K562 (cell line): Measurements from ENCODE around the gene CACNA2D3. TPM values are rescaled to one million over a fixed set of nuclear protein-coding genes. Genes with fewer than 3 reads are reported as not detected.

ENCODE experiments used
- ATAC-seq: fragments of 200-7000 bp; cut with Tn5 transposase; 3 replicates; pipeline ENCODE4 v1.9.1; 2020; ENCODE audit warnings: moderate library complexity
- BruUV-seq: library from RNA; stranded (reverse); fragments of 400-500 nt; replicated peaks from 2 replicates; lab custom pipeline; 2021; lab: Mats Ljungman, UMichigan
- CTCF ChIA-PET: fragments of 300-600 bp; formaldehyde crosslinking; extraction: SDS; loops from one replicate; lab custom pipeline; 2021; ENCODE audit warnings: low intra/inter-chr PET ratio; lab: Yijun Ruan, JAX
- POLR2A ChIA-PET: fragments of 300-600, 350-650 bp; sonication (Branson Sonifier 250); formaldehyde crosslinking; extraction: SDS; loops from one replicate; lab custom pipeline; 2021; ENCODE audit warnings: antibody characterized with exemption, inconsistent platforms; lab: Yijun Ruan, JAX
- DNase-seq, 4 experiments: peaks; one replicate each; pipeline versions ENCODE4 v3.0.0 to v3.0.0-alpha.2; 2011 to 2018; ENCODE audit warnings: low spot score in 3 of 4, mixed read lengths in 3 of 4; ENCODE audit errors: extremely low read depth in 1 of 4
- FAIRE-seq: peaks from 2 replicates; lab custom pipeline; 2011; peaks lifted over from hg19 to GRCh38; lab: Jason Lieb, UNC
- H2AFZ ChIP-seq: 2 replicates; pipeline ENCODE4 v1.6.0; 2011; ENCODE audit warnings: low read depth, low read length, control low read depth, inconsistent platforms
- H3K27ac ChIP-seq: fragments of 200-600 bp; 3 replicates; pipeline ENCODE4 v1.8.0; 2011; ENCODE audit warnings: low read depth, mild to moderate bottlenecking, control low read depth, inconsistent platforms, low read length, moderate library complexity, mixed read lengths; ENCODE audit errors: extremely low read depth
- H3K27me3 ChIP-seq, 2 experiments: fragments of 300-600 bp in 1 of 2; 2 replicates in 1 of 2; 3 replicates in 1 of 2; pipeline versions ENCODE4 v1.6.0 to v1.8.0; 2011; ENCODE audit warnings: inconsistent platforms in 2 of 2, low read length in 2 of 2, mild to moderate bottlenecking in 1 of 2, mixed read lengths in 1 of 2, moderate library complexity in 1 of 2; ENCODE audit not compliant: control insufficient read depth in 2 of 2, insufficient read depth in 2 of 2
- H3K36me3 ChIP-seq: fragments of 300-600 bp; 3 replicates; pipeline ENCODE4 v1.8.0; 2011; ENCODE audit warnings: mild to moderate bottlenecking, low read length, inconsistent platforms; ENCODE audit not compliant: control insufficient read depth, insufficient read depth
- H3K4me1 ChIP-seq, 2 experiments: fragments of 200-600 bp in 1 of 2; replicated peaks in 1 of 2; 2 replicates in 1 of 2; 3 replicates in 1 of 2; pipeline versions ENCODE4 v1.5.1 to v1.8.0; 2011; ENCODE audit warnings: inconsistent platforms in 2 of 2, low read length in 2 of 2, mild to moderate bottlenecking in 1 of 2, mixed read lengths in 1 of 2, moderate library complexity in 1 of 2; ENCODE audit not compliant: control insufficient read depth in 2 of 2, insufficient read depth in 2 of 2
- H3K4me2 ChIP-seq: 2 replicates; pipeline ENCODE4 v1.6.1; 2011; ENCODE audit warnings: low read length, control low read depth, inconsistent platforms, mixed read lengths; ENCODE audit not compliant: insufficient read depth
- H3K4me3 ChIP-seq: fragments of 200-600 bp; sonication (generic), shearing (Covaris generic); 2 replicates; pipeline ENCODE4 v1.5.1; 2016; ENCODE audit warnings: control low read depth, inconsistent platforms
- H3K79me2 ChIP-seq: fragments of 200-600 bp; 3 replicates; pipeline ENCODE4 v1.8.0; 2011; ENCODE audit warnings: low read length, inconsistent platforms; ENCODE audit not compliant: control insufficient read depth, insufficient read depth
- H3K9ac ChIP-seq, 2 experiments: 2 replicates each; pipeline versions ENCODE4 v1.6.0 to v1.6.1; 2011; ENCODE audit warnings: low read depth in 2 of 2, low read length in 2 of 2, control low read depth in 1 of 2, inconsistent platforms in 1 of 2, mild to moderate bottlenecking in 1 of 2, mixed read lengths in 1 of 2; ENCODE audit not compliant: insufficient read depth in 1 of 2
- H3K9me1 ChIP-seq: one replicate; pipeline ENCODE4 v1.6.0; 2011; ENCODE audit warnings: inconsistent platforms, mild to moderate bottlenecking, low read length, moderate library complexity; ENCODE audit not compliant: control insufficient read depth, insufficient read depth
- H3K9me3 ChIP-seq: replicated peaks from 2 replicates; pipeline ENCODE4 v1.5.1; 2011; ENCODE audit warnings: low read depth, low read length, inconsistent platforms; ENCODE audit not compliant: control insufficient read depth, insufficient read depth
- H4K20me1 ChIP-seq: replicated peaks from 2 replicates; pipeline ENCODE4 v1.6.1; 2011; ENCODE audit warnings: low read length, inconsistent platforms, mixed read lengths; ENCODE audit not compliant: control insufficient read depth, insufficient read depth
- BHLHE40 ChIP-seq: IDR thresholded peaks from 2 replicates; pipeline ENCODE4 v1.6.1; 2011; ENCODE audit warnings: low read length, improper control_type of control experiment
- CBFB ChIP-seq: sonication (generic); formaldehyde crosslinking; IDR thresholded peaks from 2 replicates; pipeline ENCODE4 v1.4.0; 2020; ENCODE audit warnings: mild to moderate bottlenecking, missing genetic modification reagents
- EHMT2 ChIP-seq: fragments of 450-650 bp; IDR thresholded peaks from 2 replicates; pipeline ENCODE4 v1.6.1; 2018; ENCODE audit warnings: antibody characterized with exemption
- NFIC ChIP-seq: fragments of 450-650 bp; IDR thresholded peaks from 2 replicates; pipeline ENCODE4 v1.6.1; 2017; ENCODE audit warnings: mild to moderate bottlenecking, inconsistent platforms
- NFIX ChIP-seq: fragments of 250-450 bp; sonication (Bioruptor Pico); IDR thresholded peaks from 2 replicates; pipeline ENCODE4 v1.4.0; 2020; ENCODE audit warnings: low read depth, mild to moderate bottlenecking, moderate library complexity
- NR2C2 ChIP-seq, 2 experiments: fragments of 200-800 bp in 1 of 2; sonication (Bioruptor generic) in 1 of 2; sonication (generic) in 1 of 2; formaldehyde crosslinking in 1 of 2; IDR thresholded peaks; 2 replicates each; pipeline versions ENCODE4 v1.6.1 to v1.8.0; 2016 to 2022; ENCODE audit warnings: mild to moderate bottlenecking in 1 of 2, missing compliant biosample characterization in 1 of 2, missing genetic modification characterization in 1 of 2, missing genetic modification reagents in 1 of 2
- SETDB1 ChIP-seq: IDR thresholded peaks from one replicate; pipeline ENCODE4 v1.6.1; 2012; ENCODE audit warnings: low read length, control low read depth, inconsistent platforms
- WGBS: fragments of 100-300 bp; shearing (Covaris generic); methylation state at CpG from one replicate; pipeline ENCODE4 v1.1.6; 2016; ENCODE audit warnings: low coverage, mixed read lengths; ENCODE audit not compliant: insufficient coverage; ENCODE audit errors: missing lambda C conversion rate; 5-methylcytosine and 5-hydroxymethylcytosine counted together
- in situ Hi-C: fragments of 300-500 bp; cut with MboI; formaldehyde crosslinking; loops from 4 replicates; pipeline ENCODE4 v1.15.0; 2018; ENCODE audit warnings: inconsistent platforms, mixed read lengths
- intact Hi-C: fragments of 100-400 bp; cut with micrococcal nuclease; formaldehyde crosslinking; loops from 2 replicates; pipeline ENCODE4 v1.14.2; 2022
- polyA plus RNA-seq, 8 experiments: library from polyadenylated mRNA; depleted of rRNA in 4 of 8; stranded (reverse) in 5 of 8; unstranded in 3 of 8; fragments of >200 nt; fragmentation: Nextera tagmentation in 2 of 8; fragmentation: Illumina TruSeq in 1 of 8; extraction: Ambion mirVana in 2 of 8; extraction: Trizol in 1 of 8; gene quantifications; 2 replicates each; pipeline versions ENCODE4 v1.2.1 to v1.2.3, GENCODE V29; 2011 to 2014; ENCODE audit warnings: inconsistent platforms in 1 of 8, missing spikeins in 1 of 8
- total RNA-seq, 7 experiments: library from RNA; depleted of rRNA in 6 of 7; stranded (reverse); fragments of >200 nt in 6 of 7; fragmentation: Illumina TruSeq in 2 of 7; extraction: Trizol in 2 of 7; gene quantifications; 2 replicates each; pipeline versions ENCODE4 v1.2.1 to v1.2.3, GENCODE V29; 2011 to 2021; ENCODE audit warnings: low replicate concordance in 1 of 7
- TF ChIP-seq, protein P1 (sequence below): fragments of 250-450 bp; sonication (Bioruptor Pico); IDR thresholded peaks from 2 replicates; pipeline ENCODE4 v1.8.0; 2021; ENCODE audit warnings: mild to moderate bottlenecking, moderate library complexity
- TF ChIP-seq, protein P2 (sequence below), 2 experiments: fragments of 450-650 bp in 1 of 2; sonication (generic) in 1 of 2; formaldehyde crosslinking in 1 of 2; IDR thresholded peaks; 2 replicates each; pipeline versions ENCODE4 v1.7.1 to v1.9.0; 2016 to 2022; ENCODE audit warnings: inconsistent platforms in 1 of 2, mild to moderate bottlenecking in 1 of 2, missing genetic modification reagents in 1 of 2

CACNA2D3 gene
- total and polyA plus RNA-seq, 9 of the 15 experiments (the other 6 are each of a cell fraction or from before 2014, with no cell fraction given): 0.01 TPM; not detected in 8

DNA sequence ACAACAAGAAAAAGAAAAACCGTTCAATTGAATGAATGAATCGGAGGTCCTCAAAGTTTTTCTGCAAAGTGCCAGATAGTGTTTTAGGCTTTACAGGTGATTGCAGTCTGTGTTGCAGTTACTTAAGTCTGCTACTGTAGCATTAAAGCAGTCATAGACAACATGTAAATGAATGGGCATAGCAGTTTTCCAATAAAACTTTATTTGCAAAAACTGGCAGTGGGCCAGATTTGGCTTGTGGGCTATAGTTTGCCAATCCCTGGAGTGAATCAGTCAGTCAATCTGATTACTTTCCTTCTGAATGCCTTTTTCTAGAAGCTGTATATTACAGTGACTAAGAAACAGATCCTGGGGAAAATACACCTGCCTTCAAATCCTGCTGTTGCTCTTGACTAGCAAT lies 562.9 kb downstream of the CACNA2D3 start:
- H3K9me1 ChIP-seq: no peaks in the 10 kb centered on the region
- ChIA-PET CTCF (no interaction called here), POLR2A (no interaction called here)
- no peak overlapping the region for H2AFZ ChIP-seq
- no peak overlapping the region for H3K27ac ChIP-seq
- no peaks in the 10 kb centered on the region for H3K9me3 ChIP-seq
- no peaks in the 10 kb centered on the region for H3K4me1 ChIP-seq
- no peaks in the 10 kb centered on the region for H4K20me1 ChIP-seq
- H3K36me3 ChIP-seq: no peaks in the 10 kb centered on the region
- no peak overlapping the region for H3K4me3 ChIP-seq
- H3K9ac ChIP-seq: no peak overlapping the region
- H3K27me3 ChIP-seq: no peaks in the 10 kb centered on the region
- no peaks in the 10 kb centered on the region for H3K79me2 ChIP-seq
- in situ Hi-C loops: no loop called here
- WGBS: 27% methylated on average over 2 of the region's 2 CpGs
- DNase-seq: no peak
- intact Hi-C loops: no loop called here
- BruUV-seq: no TSS peak
- no peak for FAIRE-seq
- no peak overlapping the region for H3K4me2 ChIP-seq
- no peak for ATAC-seq
- no peak for TF ChIP-seq EHMT2
- TF ChIP-seq, protein P1, sequence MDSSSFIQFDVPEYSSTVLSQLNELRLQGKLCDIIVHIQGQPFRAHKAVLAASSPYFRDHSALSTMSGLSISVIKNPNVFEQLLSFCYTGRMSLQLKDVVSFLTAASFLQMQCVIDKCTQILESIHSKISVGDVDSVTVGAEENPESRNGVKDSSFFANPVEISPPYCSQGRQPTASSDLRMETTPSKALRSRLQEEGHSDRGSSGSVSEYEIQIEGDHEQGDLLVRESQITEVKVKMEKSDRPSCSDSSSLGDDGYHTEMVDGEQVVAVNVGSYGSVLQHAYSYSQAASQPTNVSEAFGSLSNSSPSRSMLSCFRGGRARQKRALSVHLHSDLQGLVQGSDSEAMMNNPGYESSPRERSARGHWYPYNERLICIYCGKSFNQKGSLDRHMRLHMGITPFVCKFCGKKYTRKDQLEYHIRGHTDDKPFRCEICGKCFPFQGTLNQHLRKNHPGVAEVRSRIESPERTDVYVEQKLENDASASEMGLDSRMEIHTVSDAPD (CRISPR knock-in tag): no peak
- no peak for TF ChIP-seq CBFB (CRISPR knock-in tag)
- TF ChIP-seq NR2C2 (CRISPR knock-in tag; IDR thresholded peaks at IDR 0.05): no peak
- no peak for TF ChIP-seq NR2C2 (tag; IDR thresholded peaks at IDR 0.05)
- no peak for TF ChIP-seq SETDB1
- no peak for TF ChIP-seq BHLHE40
- TF ChIP-seq NFIX: peak; percentile 49; the same call in 1 of the 2 replicates
- TF ChIP-seq, protein P2, sequence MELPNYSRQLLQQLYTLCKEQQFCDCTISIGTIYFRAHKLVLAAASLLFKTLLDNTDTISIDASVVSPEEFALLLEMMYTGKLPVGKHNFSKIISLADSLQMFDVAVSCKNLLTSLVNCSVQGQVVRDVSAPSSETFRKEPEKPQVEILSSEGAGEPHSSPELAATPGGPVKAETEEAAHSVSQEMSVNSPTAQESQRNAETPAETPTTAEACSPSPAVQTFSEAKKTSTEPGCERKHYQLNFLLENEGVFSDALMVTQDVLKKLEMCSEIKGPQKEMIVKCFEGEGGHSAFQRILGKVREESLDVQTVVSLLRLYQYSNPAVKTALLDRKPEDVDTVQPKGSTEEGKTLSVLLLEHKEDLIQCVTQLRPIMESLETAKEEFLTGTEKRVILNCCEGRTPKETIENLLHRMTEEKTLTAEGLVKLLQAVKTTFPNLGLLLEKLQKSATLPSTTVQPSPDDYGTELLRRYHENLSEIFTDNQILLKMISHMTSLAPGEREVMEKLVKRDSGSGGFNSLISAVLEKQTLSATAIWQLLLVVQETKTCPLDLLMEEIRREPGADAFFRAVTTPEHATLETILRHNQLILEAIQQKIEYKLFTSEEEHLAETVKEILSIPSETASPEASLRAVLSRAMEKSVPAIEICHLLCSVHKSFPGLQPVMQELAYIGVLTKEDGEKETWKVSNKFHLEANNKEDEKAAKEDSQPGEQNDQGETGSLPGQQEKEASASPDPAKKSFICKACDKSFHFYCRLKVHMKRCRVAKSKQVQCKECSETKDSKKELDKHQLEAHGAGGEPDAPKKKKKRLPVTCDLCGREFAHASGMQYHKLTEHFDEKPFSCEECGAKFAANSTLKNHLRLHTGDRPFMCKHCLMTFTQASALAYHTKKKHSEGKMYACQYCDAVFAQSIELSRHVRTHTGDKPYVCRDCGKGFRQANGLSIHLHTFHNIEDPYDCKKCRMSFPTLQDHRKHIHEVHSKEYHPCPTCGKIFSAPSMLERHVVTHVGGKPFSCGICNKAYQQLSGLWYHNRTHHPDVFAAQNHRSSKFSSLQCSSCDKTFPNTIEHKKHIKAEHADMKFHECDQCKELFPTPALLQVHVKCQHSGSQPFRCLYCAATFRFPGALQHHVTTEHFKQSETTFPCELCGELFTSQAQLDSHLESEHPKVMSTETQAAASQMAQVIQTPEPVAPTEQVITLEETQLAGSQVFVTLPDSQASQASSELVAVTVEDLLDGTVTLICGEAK (IDR thresholded peaks at IDR 0.05): peak; percentile 79
- TF ChIP-seq, protein P2 (CRISPR knock-in tag; IDR thresholded peaks at IDR 0.05): no peak
- TF ChIP-seq NFIC: peak; percentile 86
